Tibial nerve (tissue), 3 donors: ENCODE results near the gene LBH.

Source experiments
- POLR2A ChIP-seq, 2 donors: fragments of 450-650 bp; IDR thresholded peaks; one replicate each; pipeline ENCODE4 v1.6.1; 2017; ENCODE audit warnings: antibody characterized with exemption in 2 of 2, mild to moderate bottlenecking in 2 of 2, moderate library complexity in 2 of 2
- TF ChIP-seq, protein P1 (sequence below), 5 experiments: fragments of 200-600 bp in 3 of 5; fragments of 450-650 bp in 2 of 5; sonication (generic) in 3 of 5; IDR thresholded peaks; one replicate each; pipeline ENCODE4 v1.5.1; 2016 to 2019; ENCODE audit warnings: antibody characterized with exemption in 5 of 5, mild to moderate bottlenecking in 3 of 5, moderate library complexity in 2 of 5

DNA sequence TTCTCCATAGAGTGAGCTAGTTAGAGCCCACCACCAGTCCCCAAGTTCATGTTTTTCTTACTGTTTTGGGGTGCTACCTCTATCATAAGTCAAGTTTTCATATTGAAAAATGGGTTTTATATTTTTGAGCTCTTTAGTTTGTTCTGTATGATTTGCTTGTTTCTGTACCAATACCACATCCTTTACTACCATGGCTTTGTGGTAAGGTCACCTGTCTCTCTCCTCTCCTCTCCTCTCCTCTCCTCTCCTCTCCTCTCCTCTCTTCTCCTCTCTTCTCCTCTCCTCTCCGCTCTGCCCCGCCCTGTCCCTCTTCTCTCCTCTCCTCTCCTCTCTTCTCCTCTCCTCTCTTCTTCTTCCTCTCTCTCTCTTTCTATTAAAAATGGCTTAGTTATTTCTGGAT lies 22.1 kb upstream of the LBH start:
- TF ChIP-seq, protein P1, sequence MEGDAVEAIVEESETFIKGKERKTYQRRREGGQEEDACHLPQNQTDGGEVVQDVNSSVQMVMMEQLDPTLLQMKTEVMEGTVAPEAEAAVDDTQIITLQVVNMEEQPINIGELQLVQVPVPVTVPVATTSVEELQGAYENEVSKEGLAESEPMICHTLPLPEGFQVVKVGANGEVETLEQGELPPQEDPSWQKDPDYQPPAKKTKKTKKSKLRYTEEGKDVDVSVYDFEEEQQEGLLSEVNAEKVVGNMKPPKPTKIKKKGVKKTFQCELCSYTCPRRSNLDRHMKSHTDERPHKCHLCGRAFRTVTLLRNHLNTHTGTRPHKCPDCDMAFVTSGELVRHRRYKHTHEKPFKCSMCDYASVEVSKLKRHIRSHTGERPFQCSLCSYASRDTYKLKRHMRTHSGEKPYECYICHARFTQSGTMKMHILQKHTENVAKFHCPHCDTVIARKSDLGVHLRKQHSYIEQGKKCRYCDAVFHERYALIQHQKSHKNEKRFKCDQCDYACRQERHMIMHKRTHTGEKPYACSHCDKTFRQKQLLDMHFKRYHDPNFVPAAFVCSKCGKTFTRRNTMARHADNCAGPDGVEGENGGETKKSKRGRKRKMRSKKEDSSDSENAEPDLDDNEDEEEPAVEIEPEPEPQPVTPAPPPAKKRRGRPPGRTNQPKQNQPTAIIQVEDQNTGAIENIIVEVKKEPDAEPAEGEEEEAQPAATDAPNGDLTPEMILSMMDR (IDR thresholded peaks at IDR 0.05): no peak
- no peak for TF ChIP-seq POLR2A (IDR thresholded peaks at IDR 0.05)
